ENCODE measurements around the gene CDKN2B.

CDKN2B gene

GRCh38 chr9:21982391-21982790, 26.7 kb downstream of the CDKN2B start:
- no peak overlapping the region for H3K27ac ChIP-seq (ENCODE audit: low read depth, low read length)
- no peaks in the 10 kb centered on the region for H3K36me3 ChIP-seq (ENCODE audit: control insufficient read depth, insufficient read depth, low read length)
- no peak overlapping the region for H3K4me3 ChIP-seq (ENCODE audit: low read depth, low read length)
- no peak overlapping the region for H3K9ac ChIP-seq (ENCODE audit: low read length)
- H3K27me3 ChIP-seq (ENCODE audit: control insufficient read depth, insufficient read depth, low read length), result peaks cover 96% of the 10 kb centered on the region
- peaks cover 2% of the 10 kb centered on the region; the same call in 1 of the 2 replicates for H3K4me1 ChIP-seq (ENCODE audit: control insufficient read depth, insufficient read depth, low read length)
- H3K9me3 ChIP-seq (ENCODE audit: control insufficient read depth, insufficient read depth, low read depth, low read length), result no peaks in the 10 kb centered on the region

GRCh38 chr9:21976334-21976875, 32.7 kb downstream of the CDKN2B start:
- peaks cover 96% of the 10 kb centered on the region for H3K27me3 ChIP-seq (ENCODE audit: control insufficient read depth, insufficient read depth, low read length)
- 0 out of 2 replicates have a peak, but pooled peaks cover 7% of the 10 kb centered on the region for H3K4me1 ChIP-seq (ENCODE audit: control insufficient read depth, insufficient read depth, low read length)
- H3K4me3 ChIP-seq (ENCODE audit: low read depth, low read length), result peak overlapping the region; percentile 57; the same call in 1 of the 2 replicates
- H3K9ac ChIP-seq (ENCODE audit: low read length), result no peak overlapping the region
- no peaks in the 10 kb centered on the region for H3K9me3 ChIP-seq (ENCODE audit: control insufficient read depth, insufficient read depth, low read depth, low read length)
- no peaks in the 10 kb centered on the region for H3K36me3 ChIP-seq (ENCODE audit: control insufficient read depth, insufficient read depth, low read length)
- H3K27ac ChIP-seq (ENCODE audit: low read depth, low read length), result no peak overlapping the region

GRCh38 chr9:21974722-21975409, 34.2 kb downstream of the CDKN2B start:
- Histone ChIP-seq H3K9ac (ENCODE audit: low read length) (peak overlapping the region; percentile 6), H3K9me3 (ENCODE audit: control insufficient read depth, insufficient read depth, low read depth, low read length) (no peaks in the 10 kb centered on the region), H3K27ac (ENCODE audit: low read depth, low read length) (no peak overlapping the region), H3K27me3 (ENCODE audit: control insufficient read depth, insufficient read depth, low read length) (peaks cover 100% of the 10 kb centered on the region), H3K4me1 (ENCODE audit: control insufficient read depth, insufficient read depth, low read length) (peaks cover 17% of the 10 kb centered on the region; the same call in 1 of the 2 replicates), H3K36me3 (ENCODE audit: control insufficient read depth, insufficient read depth, low read length) (no peaks in the 10 kb centered on the region), H3K4me3 (ENCODE audit: low read depth, low read length) (peak overlapping the region; percentile 57)

GRCh38 chr9:21974343-21974721, 34.8 kb downstream of the CDKN2B start:
- Histone ChIP-seq H3K4me3 (ENCODE audit: low read depth, low read length) (peak overlapping the region; percentile 57), H3K36me3 (ENCODE audit: control insufficient read depth, insufficient read depth, low read length) (no peaks in the 10 kb centered on the region), H3K9ac (ENCODE audit: low read length) (peak overlapping the region; percentile 6), H3K27ac (ENCODE audit: low read depth, low read length) (no peak overlapping the region), H3K9me3 (ENCODE audit: control insufficient read depth, insufficient read depth, low read depth, low read length) (no peaks in the 10 kb centered on the region), H3K27me3 (ENCODE audit: control insufficient read depth, insufficient read depth, low read length) (peaks cover 100% of the 10 kb centered on the region), H3K4me1 (ENCODE audit: control insufficient read depth, insufficient read depth, low read length) (peaks cover 19% of the 10 kb centered on the region; the same call in 1 of the 2 replicates)

GRCh38 chr9:21972361-21972760, 36.7 kb downstream of the CDKN2B start:
- no peak overlapping the region for H3K9ac ChIP-seq (ENCODE audit: low read length)
- no peaks in the 10 kb centered on the region for H3K9me3 ChIP-seq (ENCODE audit: control insufficient read depth, insufficient read depth, low read depth, low read length)
- H3K27me3 ChIP-seq (ENCODE audit: control insufficient read depth, insufficient read depth, low read length), result peaks cover 100% of the 10 kb centered on the region
- H3K36me3 ChIP-seq (ENCODE audit: control insufficient read depth, insufficient read depth, low read length), result no peaks in the 10 kb centered on the region
- no peak overlapping the region for H3K4me3 ChIP-seq (ENCODE audit: low read depth, low read length)
- no peak overlapping the region for H3K27ac ChIP-seq (ENCODE audit: low read depth, low read length)
- H3K4me1 ChIP-seq (ENCODE audit: control insufficient read depth, insufficient read depth, low read length), result peaks cover 33% of the 10 kb centered on the region

GRCh38 chr9:21970800-21971640, 38.1 kb downstream of the CDKN2B start:
- Histone ChIP-seq H3K9ac (ENCODE audit: low read length) (no peak overlapping the region), H3K27ac (ENCODE audit: low read depth, low read length) (no peak overlapping the region), H3K4me1 (ENCODE audit: control insufficient read depth, insufficient read depth, low read length) (peaks cover 39% of the 10 kb centered on the region), H3K36me3 (ENCODE audit: control insufficient read depth, insufficient read depth, low read length) (no peaks in the 10 kb centered on the region), H3K9me3 (ENCODE audit: control insufficient read depth, insufficient read depth, low read depth, low read length) (no peaks in the 10 kb centered on the region), H3K27me3 (ENCODE audit: control insufficient read depth, insufficient read depth, low read length) (peaks cover 100% of the 10 kb centered on the region), H3K4me3 (ENCODE audit: low read depth, low read length) (peak overlapping the region; percentile 46)

GRCh38 chr9:21969951-21970799, 38.9 kb downstream of the CDKN2B start:
- H3K9ac ChIP-seq (ENCODE audit: low read length), result no peak overlapping the region
- H3K4me3 ChIP-seq (ENCODE audit: low read depth, low read length), result peak overlapping the region; percentile 46
- no peaks in the 10 kb centered on the region for H3K9me3 ChIP-seq (ENCODE audit: control insufficient read depth, insufficient read depth, low read depth, low read length)
- peaks cover 39% of the 10 kb centered on the region for H3K4me1 ChIP-seq (ENCODE audit: control insufficient read depth, insufficient read depth, low read length)
- no peaks in the 10 kb centered on the region for H3K36me3 ChIP-seq (ENCODE audit: control insufficient read depth, insufficient read depth, low read length)
- peaks cover 100% of the 10 kb centered on the region for H3K27me3 ChIP-seq (ENCODE audit: control insufficient read depth, insufficient read depth, low read length)
- H3K27ac ChIP-seq (ENCODE audit: low read depth, low read length), result no peak overlapping the region

- no peaks in the 10 kb centered on the region for H3K36me3 ChIP-seq (ENCODE audit: control insufficient read depth, insufficient read depth, low read length)
- H3K4me1 ChIP-seq (ENCODE audit: control insufficient read depth, insufficient read depth, low read length), result peaks cover 43% of the 10 kb centered on the region
- peak overlapping the region; percentile 34 for H3K4me3 ChIP-seq (ENCODE audit: low read depth, low read length)
- no peaks in the 10 kb centered on the region for H3K9me3 ChIP-seq (ENCODE audit: control insufficient read depth, insufficient read depth, low read depth, low read length)
- H3K27ac ChIP-seq (ENCODE audit: low read depth, low read length), result no peak overlapping the region
- no peak overlapping the region for H3K9ac ChIP-seq (ENCODE audit: low read length)
- H3K27me3 ChIP-seq (ENCODE audit: control insufficient read depth, insufficient read depth, low read length), result peaks cover 100% of the 10 kb centered on the region
Observed at GRCh38 chr9:21969011-21969940, 39.8 kb downstream of the CDKN2B start.

GRCh38 chr9:21968331-21969010, 40.6 kb downstream of the CDKN2B start:
- peaks cover 100% of the 10 kb centered on the region for H3K27me3 ChIP-seq (ENCODE audit: control insufficient read depth, insufficient read depth, low read length)
- no peaks in the 10 kb centered on the region for H3K9me3 ChIP-seq (ENCODE audit: control insufficient read depth, insufficient read depth, low read depth, low read length)
- H3K4me1 ChIP-seq (ENCODE audit: control insufficient read depth, insufficient read depth, low read length), result peaks cover 43% of the 10 kb centered on the region
- peak overlapping the region; percentile 34 for H3K4me3 ChIP-seq (ENCODE audit: low read depth, low read length)
- H3K27ac ChIP-seq (ENCODE audit: low read depth, low read length), result no peak overlapping the region
- no peaks in the 10 kb centered on the region for H3K36me3 ChIP-seq (ENCODE audit: control insufficient read depth, insufficient read depth, low read length)
- no peak overlapping the region for H3K9ac ChIP-seq (ENCODE audit: low read length)

All from HUES6 (cell line).